Activated CD8-positive, alpha-beta memory T cell treated with anti-CD3 and anti-CD28 coated beads for 24 hours (primary cell): ENCODE data around the gene YY1.
A peak's percentile ranks its signal among the peaks of the same experiment; 100 is the strongest.
"Not testable (repeated sequence)": the region's sequence is repeated elsewhere in the genome, so short reads cannot be mapped to it uniquely, and the experiment has no call there.

ENCODE experiments used
- DNase-seq: peaks from one replicate; pipeline ENCODE4 v3.0.0-alpha.2; 2020

YY1 gene

GRCh38 chr14:100213956-100214769 lies 24.8 kb upstream of the YY1 start:
- DNase-seq = peak; percentile 96

DNA sequence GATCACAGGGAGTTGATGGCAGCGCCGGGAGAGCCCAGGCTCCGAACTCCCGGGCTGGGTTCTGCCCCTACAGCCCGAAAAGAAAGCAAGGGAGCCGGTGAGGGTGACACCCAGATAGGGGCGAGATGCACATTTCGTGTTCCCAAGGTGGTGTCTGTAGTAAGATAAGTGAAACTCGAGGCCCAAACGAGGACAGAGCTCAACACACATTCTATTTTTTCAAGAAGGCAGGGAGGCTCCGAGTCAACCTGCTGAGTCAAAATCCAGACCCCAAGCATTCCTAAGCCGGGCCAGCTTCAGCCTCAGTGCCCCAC lies 24.2 kb upstream of the YY1 start:
- no peak for DNase-seq

- DNase-seq = no peak
Observed at GRCh38 chr14:100215330-100215885, 23.5 kb upstream of the YY1 start.

- DNase-seq = no peak
Observed at GRCh38 chr14:100219126-100219785, 19.7 kb upstream of the YY1 start.

GRCh38 chr14:100221533-100222223 lies 17.3 kb upstream of the YY1 start:
- DNase-seq = peak; percentile 80

DNA sequence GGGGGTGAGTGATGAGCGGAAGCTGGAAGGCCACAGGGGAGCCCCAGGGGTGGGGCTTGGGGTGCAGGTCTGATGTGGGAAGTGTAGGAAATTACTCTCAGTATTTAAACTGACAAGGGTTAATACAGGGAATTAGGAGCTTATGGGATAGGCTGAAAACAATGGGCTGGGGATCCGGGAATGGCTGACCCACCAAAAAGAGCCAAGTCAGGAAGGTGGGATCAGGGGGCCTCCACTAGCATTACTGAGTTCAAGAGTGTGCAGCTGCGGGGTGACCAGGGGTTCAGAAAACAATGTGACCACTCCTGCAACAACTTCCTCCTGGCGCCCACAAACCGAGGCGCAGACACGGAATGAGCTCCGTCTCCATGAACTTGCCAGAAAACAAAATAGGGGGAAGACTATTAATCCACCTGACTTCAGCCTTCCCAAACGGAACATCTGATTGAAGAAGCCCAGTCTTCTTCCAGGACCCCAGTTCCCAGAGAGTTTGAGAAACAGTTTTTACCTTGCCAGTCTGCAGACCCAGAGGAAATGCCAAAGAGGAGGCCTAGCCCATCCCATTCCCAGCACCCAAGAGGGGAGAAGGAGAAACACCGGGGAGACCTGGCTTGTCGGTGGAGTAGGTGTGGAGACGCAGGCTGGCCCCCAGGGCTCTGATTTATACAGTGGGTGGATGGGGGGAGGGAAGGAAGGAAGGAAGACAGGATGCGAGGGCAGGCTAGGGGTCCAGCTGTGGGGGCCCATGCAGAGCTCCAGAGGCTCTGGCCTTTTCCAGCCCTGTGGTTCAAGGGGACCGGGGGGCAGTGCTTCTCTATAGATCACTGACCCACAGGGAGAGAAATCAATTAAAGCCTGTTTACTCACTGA lies 16.5 kb upstream of the YY1 start:
- DNase-seq = no peak

DNA sequence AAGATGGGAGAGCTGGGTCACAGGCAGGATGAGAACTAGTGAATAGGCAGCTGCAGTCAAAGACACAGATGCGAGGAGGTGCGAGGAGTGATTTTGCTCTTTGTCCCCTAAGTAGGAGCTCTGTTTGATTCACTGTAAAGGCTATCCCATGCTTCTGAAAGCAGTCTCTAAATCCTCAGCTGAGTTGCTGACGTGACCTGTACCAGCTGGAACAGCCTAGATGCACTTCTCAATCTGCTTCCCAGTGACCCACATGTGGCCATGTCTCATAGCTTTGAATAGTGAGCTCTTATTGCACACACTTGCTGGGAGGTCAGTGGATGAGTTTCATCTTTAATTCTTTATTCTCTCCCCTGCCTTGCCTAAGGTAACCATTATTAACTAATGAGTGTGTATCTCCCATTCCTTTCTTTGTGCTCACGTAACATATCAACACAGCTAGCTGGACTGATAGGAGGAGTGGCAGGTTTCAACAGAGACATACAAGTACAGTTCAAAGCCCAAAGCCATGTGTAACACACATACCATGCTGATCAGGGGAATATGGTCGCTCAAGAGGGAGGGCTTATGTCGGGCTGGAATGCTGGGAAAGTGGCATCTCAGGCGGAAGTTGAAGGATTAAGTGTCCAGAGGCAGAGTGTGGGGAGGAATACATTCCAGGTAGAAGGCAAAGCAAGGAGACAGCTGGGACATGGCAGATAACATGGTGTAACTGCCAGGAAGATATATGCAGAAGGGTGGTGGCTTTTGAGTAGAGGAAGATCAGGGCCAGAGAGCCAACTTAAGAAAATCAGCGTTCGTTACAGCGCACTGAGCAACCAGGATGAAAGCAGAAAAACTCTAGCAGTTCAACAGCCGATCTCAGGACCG lies 15.4 kb upstream of the YY1 start:
- DNase-seq = no peak

- no peak for DNase-seq
Observed at GRCh38 chr14:100224229-100224866, 14.6 kb upstream of the YY1 start.

GRCh38 chr14:100225169-100225568 lies 13.8 kb upstream of the YY1 start:
- no peak for DNase-seq

- DNase-seq = no peak
Observed at GRCh38 chr14:100230361-100230760, 8.6 kb upstream of the YY1 start.

GRCh38 chr14:100234511-100234910 lies 4.4 kb upstream of the YY1 start:
- no peak for DNase-seq

GRCh38 chr14:100236271-100236818 lies 2.6 kb upstream of the YY1 start:
- not testable (repeated sequence) for DNase-seq

DNA sequence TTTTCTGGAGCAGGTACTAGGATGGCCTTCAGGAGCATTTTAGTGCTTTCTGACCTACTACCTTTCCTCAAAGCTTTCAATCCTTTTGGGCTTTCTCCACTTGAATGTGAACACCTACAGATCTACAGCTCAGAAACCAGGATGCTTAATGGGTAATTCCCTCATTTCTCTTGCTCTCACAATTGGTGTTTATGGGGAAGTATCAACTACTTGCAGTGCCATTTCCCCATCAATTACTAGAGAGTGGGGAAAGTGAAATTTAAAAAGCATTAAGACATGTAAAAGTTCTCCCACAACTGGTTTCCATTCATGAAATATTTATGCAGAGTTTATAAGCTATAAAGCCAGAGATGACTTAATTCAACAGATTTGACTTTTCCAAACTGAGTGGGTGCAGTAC lies 2.1 kb upstream of the YY1 start:
- no peak for DNase-seq

GRCh38 chr14:100237735-100238418 lies 1.1 kb upstream of the YY1 start:
- peak; percentile 79 for DNase-seq

DNA sequence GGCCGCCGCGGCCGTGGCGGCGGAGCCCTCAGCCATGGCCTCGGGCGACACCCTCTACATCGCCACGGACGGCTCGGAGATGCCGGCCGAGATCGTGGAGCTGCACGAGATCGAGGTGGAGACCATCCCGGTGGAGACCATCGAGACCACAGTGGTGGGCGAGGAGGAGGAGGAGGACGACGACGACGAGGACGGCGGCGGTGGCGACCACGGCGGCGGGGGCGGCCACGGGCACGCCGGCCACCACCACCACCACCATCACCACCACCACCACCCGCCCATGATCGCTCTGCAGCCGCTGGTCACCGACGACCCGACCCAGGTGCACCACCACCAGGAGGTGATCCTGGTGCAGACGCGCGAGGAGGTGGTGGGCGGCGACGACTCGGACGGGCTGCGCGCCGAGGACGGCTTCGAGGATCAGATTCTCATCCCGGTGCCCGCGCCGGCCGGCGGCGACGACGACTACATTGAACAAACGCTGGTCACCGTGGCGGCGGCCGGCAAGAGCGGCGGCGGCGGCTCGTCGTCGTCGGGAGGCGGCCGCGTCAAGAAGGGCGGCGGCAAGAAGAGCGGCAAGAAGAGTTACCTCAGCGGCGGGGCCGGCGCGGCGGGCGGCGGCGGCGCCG lies 381 bp downstream of the YY1 start:
- peak; percentile 70 for DNase-seq

GRCh38 chr14:100239840-100240667 lies 1.1 kb downstream of the YY1 start:
- DNase-seq = peak; percentile 93

DNA sequence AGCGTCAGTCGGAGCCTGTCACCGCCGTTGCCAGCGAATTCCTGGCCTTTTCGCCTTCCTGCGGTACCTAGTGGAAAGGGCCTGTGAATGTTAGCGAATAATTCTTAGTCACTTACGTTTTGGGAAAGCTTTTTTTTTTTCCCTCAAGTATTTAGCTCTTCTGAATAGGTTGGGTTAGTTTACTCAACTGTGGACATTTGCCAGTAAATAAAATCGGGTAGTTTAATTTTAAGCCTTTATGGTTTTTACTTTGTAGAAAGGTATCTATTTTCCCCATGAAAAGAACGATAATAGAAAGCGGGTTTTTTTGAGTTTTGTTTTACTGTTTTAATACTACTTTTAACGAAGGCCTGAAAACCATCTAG lies 1.7 kb downstream of the YY1 start:
- no peak for DNase-seq

DNA sequence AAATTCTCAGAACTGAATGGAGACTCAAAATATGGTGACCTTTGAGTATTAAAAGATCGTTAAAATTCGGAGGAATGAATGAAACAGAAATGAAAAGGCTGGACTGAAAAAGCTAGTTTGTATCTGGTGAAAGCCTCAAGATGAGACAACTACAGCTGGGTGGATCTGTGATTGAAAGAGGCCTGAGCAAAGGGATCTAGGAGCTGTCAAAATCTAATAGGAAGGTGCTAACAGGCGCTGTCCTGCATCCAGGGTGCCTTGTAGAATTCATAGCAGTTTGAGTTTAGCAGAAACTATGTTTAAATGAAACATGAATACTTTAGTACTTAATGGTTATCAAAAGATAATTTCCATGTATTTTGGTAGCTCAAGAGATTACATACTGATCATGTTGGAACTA lies 2.3 kb downstream of the YY1 start:
- DNase-seq = no peak

DNA sequence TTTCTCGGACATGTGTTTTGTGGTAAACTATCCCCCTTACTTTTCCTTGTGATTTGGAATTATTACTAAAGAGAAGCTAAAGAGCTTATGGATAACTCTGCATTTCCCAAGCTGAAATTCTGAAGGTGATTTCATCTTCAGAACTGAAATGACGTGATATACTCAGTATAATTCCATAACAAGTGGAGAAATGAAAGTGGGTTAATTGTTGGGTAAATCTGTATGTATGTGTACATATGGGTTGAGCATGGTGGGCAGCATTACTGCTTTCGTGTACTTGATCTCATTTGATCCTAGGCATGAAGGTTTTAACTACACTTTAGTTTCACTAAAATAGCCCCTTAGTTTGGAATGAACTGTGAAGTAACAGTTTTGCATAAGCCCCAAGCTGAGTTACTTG lies 4.1 kb downstream of the YY1 start:
- DNase-seq = no peak
